Activated gamma-delta T cell treated with anti-CD3 and anti-CD28 coated beads, Interleukin-2, amount 50 U/mL, for 16 hours (primary cell): ENCODE data around the gene HAPSTR1.
"Not testable (repeated sequence)": the region's sequence is repeated elsewhere in the genome, so short reads cannot be mapped to it uniquely, and the experiment has no call there.

ENCODE experiments used
- DNase-seq: peaks from one replicate; pipeline ENCODE4 v3.0.0-alpha.2; 2020; ENCODE audit warnings: low read depth

The HAPSTR1 gene

GRCh38 chr16:9072806-9073341 is 18.6 kb upstream of the HAPSTR1 start:
- no peak for DNase-seq

DNA sequence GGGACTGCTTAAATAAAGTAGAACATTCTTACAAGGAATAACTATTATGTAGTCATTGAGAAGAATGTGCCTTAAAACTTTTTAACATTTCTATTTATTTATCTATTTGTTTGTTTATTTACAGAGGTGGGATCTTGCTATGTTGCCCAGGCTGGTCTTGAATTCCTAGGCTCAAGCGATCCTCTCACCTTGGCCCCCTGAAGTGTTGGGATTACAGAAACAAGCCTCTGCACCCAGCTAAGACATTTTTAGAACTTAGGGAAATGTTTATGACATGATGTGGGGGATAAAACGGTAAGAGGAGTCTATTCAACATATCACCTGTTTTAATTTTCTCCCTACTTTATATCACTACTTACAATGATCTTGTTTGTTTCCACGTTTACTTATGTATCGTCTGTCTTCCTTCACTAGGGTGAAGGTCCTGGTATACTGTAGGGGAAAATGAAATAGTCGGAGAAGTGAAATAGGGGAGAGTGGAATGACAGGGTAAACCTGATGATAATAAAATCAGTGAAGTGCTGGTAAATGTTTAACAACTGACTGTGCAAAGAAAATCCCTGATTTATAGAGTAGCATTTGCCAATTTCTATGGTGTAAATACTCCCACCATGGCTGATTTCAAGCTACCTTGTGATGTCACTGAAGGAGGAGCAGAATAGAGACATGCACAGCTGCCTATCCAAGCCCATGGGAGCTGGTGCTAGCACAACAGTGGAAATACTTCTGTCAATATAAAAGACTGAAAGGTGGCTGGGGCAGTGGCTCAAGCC is 16.0 kb upstream of the HAPSTR1 start:
- DNase-seq: no peak

GRCh38 chr16:9077091-9077809 is 14.2 kb upstream of the HAPSTR1 start:
- no peak for DNase-seq

DNA sequence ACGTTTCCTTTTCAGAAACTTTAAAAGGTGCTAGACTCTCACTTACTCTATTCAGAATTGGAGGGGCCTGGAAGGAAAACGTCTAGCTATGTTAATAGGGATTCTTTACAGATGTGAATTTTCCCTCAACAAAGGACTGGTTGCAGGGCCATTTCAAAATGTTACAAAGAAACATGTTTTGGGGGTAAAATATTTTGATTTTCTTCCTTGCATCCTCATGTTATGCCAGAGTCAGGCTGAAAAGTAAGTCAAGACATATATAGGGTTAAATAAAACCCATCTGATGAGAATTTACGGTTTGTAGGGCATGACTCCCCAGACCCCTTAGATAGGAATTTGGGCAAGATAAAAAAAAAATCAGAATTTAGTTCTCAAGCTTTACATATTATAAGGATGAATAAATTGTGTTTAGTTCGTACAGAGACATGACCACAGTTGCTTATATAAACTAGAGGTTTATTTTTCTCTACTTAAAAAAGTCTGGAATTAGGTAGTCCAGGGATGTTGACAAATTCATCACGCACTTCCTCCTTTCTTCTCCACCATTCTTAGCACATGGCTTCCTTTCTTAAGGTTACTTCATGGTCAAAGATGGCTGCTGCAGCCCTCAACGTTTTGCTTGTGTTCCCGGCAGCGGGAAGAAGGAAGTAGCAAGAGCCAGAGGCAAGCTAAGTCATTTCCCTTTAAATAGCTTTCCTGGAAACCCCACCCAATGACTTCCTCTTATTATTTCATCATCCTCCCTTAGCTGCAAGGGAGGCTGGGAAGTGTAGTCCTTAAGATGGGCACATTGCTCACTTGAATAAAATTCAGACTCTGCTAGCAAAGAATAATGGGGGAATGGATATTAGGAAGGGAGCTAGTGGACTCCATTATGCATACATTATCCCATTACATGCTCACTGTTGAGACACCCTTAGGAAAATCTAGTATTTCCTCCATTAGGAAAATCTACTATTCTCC is 12.7 kb upstream of the HAPSTR1 start:
- DNase-seq: peak; percentile 35

GRCh38 chr16:9079430-9079812 is 12.0 kb upstream of the HAPSTR1 start:
- DNase-seq: no peak

GRCh38 chr16:9081158-9081557 is 10.3 kb upstream of the HAPSTR1 start:
- no peak for DNase-seq

GRCh38 chr16:9081843-9082242 is 9.6 kb upstream of the HAPSTR1 start:
- no peak for DNase-seq

DNA sequence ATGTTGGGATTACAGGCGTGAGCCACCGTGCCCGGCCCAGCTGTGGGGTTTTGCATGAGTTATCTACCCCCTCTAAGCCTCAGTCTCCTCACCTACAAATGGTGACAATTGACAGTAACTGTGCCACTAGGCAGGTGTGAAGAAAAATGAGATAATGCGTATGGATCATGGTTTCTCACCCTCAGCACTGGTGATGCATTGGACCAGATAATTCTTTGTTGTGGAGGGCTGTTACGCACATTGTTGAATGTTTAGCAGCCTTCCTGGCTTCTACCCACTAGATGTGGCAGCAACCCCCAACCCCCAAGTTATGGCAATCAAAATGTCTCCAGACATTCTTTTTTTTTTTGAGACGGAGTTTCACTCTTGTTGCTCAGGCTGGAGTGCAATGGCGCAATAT is 9.0 kb upstream of the HAPSTR1 start:
- DNase-seq: peak; percentile 20

GRCh38 chr16:9087733-9088132 is 3.7 kb upstream of the HAPSTR1 start:
- DNase-seq: not testable (repeated sequence)

- DNase-seq: no peak
Observed at GRCh38 chr16:9088848-9089247, 2.6 kb upstream of the HAPSTR1 start.

DNA sequence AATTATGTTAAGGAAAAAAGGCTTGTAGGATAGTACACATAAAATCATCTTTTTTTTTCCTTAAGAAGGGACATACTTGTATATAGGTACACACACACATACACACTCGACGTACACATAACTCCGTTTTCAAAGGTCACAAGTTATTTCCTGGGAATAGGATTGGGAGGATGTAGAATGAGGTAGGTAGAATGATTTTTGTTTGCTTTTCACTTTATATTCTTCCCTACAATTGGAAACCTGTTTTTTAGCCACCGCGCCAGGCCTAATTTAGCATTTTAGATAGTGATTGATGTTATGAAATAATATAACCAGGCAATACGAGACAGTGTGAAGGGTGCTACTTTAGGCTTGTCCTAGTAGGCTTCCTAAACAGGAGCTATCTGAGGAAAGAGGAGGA is 1.8 kb upstream of the HAPSTR1 start:
- no peak for DNase-seq

DNA sequence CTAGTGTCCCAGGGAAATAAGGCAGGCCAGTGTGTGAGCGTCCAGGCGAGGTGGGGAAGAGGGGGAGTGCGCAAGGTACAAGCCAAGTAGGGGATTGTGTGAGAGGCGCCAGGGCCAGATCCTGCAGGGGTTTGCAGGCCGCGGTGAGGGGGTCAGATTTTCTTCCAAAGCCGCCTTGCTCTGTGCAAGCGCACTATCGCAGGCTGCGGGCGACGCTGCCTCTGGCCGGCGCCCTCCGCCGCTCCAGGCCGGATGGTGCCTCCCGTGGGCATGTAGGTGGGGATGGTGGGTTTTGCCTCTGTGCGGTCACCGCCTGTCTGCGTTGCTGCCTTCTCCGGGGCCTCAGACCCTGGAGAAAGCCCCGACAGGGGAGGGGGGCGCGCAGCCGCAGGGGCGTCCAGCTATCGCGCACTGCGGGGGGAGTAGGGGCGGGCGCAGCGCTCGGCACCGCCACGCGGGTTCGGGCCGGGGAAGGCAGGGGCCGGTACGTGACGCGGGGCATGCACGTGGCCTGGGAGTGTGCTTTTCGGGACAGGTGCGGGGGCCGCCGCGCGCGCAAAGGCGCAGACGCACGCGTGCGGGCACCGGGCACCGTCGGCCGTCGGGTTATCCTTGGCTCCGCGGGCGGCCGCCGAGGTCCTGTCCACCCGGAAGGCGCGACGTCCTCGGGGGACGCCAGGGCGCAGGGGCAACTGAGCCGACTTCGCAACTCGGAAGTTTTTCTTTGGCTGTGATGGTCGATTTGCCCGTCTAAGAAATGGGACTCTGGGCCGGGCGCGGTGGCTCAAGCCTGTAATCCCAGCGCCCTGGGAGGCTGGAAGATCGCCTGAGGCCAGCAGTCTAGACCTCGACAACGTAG is 1.1 kb upstream of the HAPSTR1 start:
- DNase-seq: peak; percentile 30

- DNase-seq: peak; percentile 17
Observed at GRCh38 chr16:9091867-9092281, 430 bp downstream of the HAPSTR1 start.

GRCh38 chr16:9092282-9092977 is 986 bp downstream of the HAPSTR1 start:
- DNase-seq: peak; percentile 41

- DNase-seq: no peak
Observed at GRCh38 chr16:9092978-9093344, 1.5 kb downstream of the HAPSTR1 start.

GRCh38 chr16:9094011-9094846 is 2.8 kb downstream of the HAPSTR1 start:
- DNase-seq: no peak

DNA sequence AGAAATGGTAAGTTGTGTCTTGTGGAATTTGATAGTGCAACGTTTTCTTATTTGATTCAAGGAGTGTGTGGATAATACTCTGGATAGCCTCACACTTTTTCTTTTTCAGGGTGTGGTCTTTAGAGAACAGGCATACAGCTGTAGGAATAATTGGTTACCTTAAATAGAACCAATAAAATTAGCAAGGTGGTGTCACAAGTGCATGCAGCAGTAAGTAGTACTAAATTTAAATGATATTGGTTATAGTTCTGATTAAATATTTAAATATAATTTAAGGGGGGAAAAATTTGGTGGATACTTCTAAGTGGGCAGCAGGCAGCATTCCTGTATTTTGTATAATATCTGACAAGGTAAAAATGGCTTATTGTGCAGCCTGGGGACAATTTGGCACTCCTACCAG is 3.7 kb downstream of the HAPSTR1 start:
- no peak for DNase-seq

DNA sequence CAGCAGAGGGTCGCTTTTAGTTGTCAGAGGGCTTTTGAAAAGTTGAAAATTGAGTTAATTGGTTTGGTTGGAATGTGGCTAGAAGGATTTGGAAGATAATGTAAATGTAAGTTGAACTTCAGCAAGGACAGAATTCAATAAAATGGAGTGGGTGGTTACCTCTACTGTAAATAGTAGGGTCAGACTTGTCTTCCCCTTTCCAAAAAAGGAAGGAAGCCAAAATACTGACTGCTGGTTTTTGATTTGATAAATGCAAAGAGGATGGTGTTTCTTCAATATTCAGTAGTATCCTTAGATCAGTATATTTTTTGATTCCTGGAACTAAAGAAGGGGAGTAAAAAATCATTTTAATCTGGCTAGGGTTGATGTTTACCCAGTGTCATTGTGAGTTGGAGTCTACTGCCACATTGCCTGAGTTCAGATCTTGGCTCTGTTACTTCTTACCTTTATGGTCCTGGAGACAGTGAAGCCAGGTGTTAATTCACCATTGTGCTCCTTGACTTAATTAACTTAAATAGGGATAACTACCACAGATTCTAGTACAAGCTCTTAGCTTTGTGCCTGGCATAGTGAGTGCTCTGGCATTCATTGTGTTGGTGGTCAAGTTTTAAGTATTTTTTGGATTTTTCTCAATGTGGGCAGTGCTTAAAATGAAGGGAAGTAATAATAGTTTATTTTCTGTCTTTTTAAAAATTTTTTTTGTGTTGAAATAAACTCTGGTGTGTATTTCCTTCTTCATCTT is 4.4 kb downstream of the HAPSTR1 start:
- DNase-seq: no peak

- no peak for DNase-seq
Observed at GRCh38 chr16:9096416-9096952, 5.0 kb downstream of the HAPSTR1 start.
